ENCODE results near the gene INO80D.

GRCh38 chr2:205964111-205964761 lies 121.7 kb downstream of the INO80D start:
- no peak for TF ChIP-seq CTCF (IDR thresholded peaks at IDR 0.05)
- TF ChIP-seq POLR2A (IDR thresholded peaks at IDR 0.05): no peak

All from Peyer's patch (tissue), 4 donors.